Skin of body (tissue), 2 donors: Measurements from ENCODE around the gene AREL1. TPM values are rescaled to one million over a fixed set of nuclear protein-coding genes. Genes with fewer than 3 reads are reported as not detected.

ENCODE experiments used
- DNase-seq: peaks from one replicate; lab custom pipeline; 2025; lab: John Stamatoyannopoulos, UW
- total RNA-seq: library from RNA; depleted of rRNA; stranded (reverse); fragments of >200 nt; gene quantifications from one replicate; pipeline ENCODE4 v1.2.3, GENCODE V29; 2014

Gene AREL1
- total RNA-seq, 1 donor from 2014 or later, result 15.0 TPM

- DNase-seq, result no peak
Measured at GRCh38 chr14:74636424-74637177, 76.3 kb downstream of the AREL1 start.

GRCh38 chr14:74635847-74636246 is 77.0 kb downstream of the AREL1 start:
- DNase-seq, result no peak

- DNase-seq, result peak; percentile 30
Measured at GRCh38 chr14:74634964-74635363, 77.9 kb downstream of the AREL1 start.

GRCh38 chr14:74634481-74634880 is 78.4 kb downstream of the AREL1 start:
- peak; percentile 44 for DNase-seq

DNA sequence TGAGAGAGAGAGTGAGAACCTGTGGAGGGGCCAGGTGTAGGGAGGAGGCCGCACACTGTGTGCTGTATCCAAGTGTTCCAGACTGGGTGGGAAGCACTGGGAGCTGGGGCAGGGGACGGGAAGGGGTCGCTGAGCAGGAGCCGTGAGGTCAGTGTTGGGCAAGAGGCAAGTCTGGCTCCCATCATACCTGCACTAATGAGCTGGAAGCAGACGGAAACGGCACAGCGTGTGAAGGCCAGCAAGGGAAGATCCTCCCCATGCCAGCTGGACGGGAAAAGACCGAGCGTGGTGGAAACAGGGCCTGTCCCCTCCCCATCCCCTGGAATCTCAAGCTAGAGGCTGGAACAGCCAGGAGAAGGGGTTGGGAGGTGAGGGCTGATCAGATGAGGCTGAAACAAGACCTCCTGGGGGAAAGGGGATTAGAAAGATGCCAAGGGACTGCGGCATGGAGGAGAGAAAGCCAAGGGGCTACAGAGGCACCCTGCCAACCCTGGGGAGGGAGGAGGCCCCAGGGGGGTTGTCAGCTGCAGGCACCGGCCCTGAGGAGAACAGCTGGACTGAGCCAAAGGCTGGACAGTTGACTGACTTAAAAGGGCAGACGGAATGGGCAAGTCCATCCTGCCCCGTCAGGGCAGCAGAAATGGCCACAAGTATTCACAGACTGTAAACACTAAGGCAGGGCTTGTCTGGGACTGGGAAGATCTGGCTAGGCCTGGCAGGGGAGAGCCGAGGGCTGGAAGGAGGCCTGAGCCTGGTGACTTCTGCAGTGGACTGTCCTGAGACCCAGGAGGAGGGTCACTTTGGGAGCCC is 81.8 kb downstream of the AREL1 start:
- DNase-seq, result no peak

- DNase-seq, result no peak
Measured at GRCh38 chr14:74628418-74628817, 84.5 kb downstream of the AREL1 start.

- DNase-seq, result no peak
Measured at GRCh38 chr14:74627076-74627475, 85.8 kb downstream of the AREL1 start.

DNA sequence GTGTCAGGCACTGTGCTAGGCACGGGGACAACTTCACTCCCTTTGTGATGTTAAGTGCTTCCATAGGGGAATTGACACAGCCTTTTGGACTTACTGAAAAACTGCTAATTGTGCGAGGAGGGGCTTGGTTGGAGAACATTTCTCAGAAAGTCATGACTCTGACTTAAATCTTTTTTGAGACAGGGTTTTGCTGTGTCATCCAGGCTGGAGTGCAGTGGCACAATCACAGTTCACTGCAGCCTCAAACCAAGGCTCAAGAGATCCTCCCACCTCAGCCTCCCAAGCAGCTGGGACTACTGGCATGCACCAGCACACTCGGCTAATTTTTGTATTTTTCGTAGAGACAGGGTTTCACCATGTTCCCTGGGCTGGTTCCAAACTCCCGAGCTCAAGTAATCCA is 90.6 kb downstream of the AREL1 start:
- no peak for DNase-seq

GRCh38 chr14:74621556-74621955 is 91.3 kb downstream of the AREL1 start:
- no peak for DNase-seq

- DNase-seq, result no peak
Measured at GRCh38 chr14:74620923-74621322, 92.0 kb downstream of the AREL1 start.

GRCh38 chr14:74620497-74620921 is 92.4 kb downstream of the AREL1 start:
- DNase-seq, result no peak

DNA sequence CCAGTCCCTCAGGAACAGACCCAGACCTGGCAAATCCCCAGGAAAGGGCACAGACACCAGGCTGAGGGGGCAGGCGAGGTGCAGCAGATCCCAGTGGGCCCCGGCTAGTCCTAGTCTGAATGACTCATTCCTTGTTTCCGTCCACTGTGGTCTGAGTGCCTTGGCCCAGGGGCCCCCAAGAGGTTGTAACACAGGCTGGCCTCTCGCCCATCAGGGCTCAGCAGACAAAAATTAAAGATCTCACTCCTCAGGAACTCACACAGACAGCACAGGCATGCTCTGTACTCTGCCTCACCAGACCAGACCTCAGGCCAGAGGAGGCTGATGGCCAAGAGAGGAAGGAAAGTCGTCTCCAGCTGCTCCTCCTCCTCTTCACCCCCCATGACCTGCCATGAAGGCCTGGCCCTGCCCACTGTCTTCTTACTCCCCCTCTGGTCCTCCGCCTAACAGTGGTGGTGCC is 93.2 kb downstream of the AREL1 start:
- peak; percentile 20 for DNase-seq

GRCh38 chr14:74618078-74618952 is 94.6 kb downstream of the AREL1 start:
- DNase-seq, result no peak

DNA sequence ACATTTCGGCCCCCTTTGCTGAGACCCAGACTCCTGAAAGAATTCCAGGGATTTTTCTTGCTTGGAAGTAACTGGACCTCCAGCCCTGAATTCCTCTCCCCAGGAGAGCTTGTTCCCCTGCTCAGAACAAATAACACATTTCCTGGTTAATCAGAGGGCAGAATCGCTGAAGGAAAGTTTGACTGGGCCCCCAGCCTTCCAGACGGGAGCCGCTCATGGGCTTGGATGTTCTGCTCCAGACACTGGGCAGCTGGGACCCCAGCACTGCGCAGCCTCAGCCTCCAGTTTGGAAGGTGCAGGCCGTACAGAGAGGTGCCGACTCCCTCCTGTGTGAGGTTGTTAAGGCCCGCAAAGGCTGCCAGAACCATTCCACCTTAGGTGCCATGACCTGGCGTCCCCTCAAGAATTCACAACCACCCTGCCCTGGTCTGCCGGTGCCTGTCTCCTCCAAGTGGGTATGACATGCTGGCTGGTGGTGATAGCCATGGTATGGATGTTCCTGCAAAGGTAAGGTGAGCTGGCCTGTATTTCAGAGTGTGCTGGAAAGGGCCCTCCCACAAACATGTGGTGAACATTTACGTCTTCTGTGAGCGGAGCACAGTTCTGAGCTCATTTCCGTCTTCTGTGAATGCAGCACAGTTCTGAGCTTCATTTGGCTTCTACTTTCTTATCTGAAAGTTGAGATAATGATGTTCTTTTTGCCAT is 95.7 kb downstream of the AREL1 start:
- no peak for DNase-seq

- no peak for DNase-seq
Measured at GRCh38 chr14:74616507-74616906, 96.4 kb downstream of the AREL1 start.

GRCh38 chr14:74615735-74616134 is 97.1 kb downstream of the AREL1 start:
- no peak for DNase-seq

GRCh38 chr14:74614508-74615495 is 98.1 kb downstream of the AREL1 start:
- no peak for DNase-seq

DNA sequence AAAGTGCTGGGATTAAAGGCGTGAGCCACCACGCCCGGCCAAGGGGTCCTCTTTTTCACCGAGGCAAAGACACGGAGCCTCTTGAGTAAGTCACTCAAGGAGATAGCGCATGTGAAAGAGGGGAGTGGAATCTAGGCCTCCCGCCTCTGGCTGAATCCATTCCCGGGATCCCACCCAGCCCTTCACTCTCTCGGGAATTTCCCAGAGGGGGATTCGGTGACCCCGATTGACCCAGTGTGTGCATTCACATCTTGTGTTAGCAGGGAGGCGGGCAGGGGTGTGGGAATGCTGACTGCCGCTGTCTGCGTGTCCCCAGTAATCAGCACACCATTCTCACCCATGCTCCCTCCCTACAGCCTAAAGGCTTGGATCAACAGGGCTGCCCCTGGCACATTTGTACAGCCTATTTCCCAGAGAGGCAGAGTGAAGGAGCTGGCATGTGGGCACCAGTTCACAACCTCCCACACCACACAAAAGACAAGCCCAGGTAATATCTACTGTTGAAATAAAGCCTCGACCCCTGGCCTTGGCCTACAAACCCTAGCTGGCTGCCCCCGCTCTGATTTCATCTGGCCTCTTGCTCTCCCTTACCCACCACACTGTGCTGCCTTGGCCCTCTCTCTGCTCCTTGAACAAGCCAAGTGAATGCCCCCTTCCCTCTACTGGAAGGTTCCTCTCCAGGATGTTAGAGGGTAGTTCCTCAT is 99.5 kb downstream of the AREL1 start:
- no peak for DNase-seq
